ENCODE measurements around the gene SAE1.
"Not testable (repeated sequence)": the region's sequence is repeated elsewhere in the genome, so short reads cannot be mapped to it uniquely, and the experiment has no call there.

SAE1 gene

DNA sequence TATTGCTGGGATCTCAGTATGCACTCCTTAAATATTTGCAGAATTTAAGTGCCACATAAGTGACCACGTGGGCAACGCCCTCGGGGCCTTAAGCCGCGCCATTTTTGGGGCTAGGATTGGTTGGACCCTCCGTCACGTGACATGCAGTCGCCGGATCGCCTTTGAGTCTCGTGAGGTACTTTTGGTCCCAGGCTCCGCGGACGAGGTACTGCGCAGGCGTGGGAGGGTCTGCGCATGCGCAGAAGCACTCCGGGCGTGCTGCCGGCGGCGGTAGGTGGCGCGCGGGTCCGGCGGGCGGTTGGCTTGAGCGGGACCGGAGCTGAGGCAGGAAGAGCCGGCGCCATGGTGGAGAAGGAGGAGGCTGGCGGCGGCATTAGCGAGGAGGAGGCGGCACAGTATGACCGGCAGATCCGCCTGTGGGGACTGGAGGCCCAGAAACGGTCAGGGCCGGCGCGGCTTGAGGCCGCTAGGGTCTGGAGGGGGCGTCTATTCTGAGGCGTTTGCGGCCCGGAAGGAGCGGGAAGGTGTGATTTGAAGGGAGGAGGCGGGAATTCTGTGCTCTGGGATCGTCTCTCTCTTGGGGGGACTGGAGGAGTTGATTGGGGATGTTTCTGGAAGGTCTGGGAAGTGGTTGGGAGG lies at the start of gene SAE1:
Gene SAE1 (plus strand): TSS at position 247 of the 639 bp plus-strand sequence. CDS start 96 bp downstream, at position 343.
- peak; percentile 95 to 96 for DNase-seq (ENCODE audit: low read depth in 2 of 2)

GRCh38 chr19:47081095-47081494 lies 49.5 kb upstream of the SAE1 start:
- DNase-seq (ENCODE audit: low read depth in 2 of 2), result no peak

DNA sequence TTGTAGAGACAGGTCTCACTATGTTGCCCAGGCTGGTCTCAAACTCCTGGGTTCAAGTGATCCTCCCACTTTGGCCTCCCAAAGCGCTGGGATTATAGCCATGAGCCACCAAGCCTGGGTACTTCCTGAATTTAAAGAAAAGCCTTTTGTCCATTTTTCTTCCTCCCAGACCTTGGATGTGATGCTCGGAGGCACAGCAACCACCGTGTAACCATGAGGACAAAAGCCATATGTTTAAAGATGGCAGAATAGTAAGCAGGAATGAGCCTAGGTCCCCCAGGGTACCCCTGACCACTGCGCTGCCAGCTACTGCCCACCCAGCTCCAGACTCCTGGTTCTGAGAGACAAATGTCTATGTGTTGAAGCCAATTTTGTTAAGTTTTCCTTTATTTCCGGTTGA lies 48.1 kb upstream of the SAE1 start:
- no peak for DNase-seq (ENCODE audit: low read depth in 2 of 2)

GRCh38 chr19:47084879-47085439 lies 45.7 kb upstream of the SAE1 start:
- no peak for DNase-seq (ENCODE audit: low read depth in 2 of 2)

GRCh38 chr19:47086280-47086679 lies 44.4 kb upstream of the SAE1 start:
- no peak for DNase-seq (ENCODE audit: low read depth in 2 of 2)

DNA sequence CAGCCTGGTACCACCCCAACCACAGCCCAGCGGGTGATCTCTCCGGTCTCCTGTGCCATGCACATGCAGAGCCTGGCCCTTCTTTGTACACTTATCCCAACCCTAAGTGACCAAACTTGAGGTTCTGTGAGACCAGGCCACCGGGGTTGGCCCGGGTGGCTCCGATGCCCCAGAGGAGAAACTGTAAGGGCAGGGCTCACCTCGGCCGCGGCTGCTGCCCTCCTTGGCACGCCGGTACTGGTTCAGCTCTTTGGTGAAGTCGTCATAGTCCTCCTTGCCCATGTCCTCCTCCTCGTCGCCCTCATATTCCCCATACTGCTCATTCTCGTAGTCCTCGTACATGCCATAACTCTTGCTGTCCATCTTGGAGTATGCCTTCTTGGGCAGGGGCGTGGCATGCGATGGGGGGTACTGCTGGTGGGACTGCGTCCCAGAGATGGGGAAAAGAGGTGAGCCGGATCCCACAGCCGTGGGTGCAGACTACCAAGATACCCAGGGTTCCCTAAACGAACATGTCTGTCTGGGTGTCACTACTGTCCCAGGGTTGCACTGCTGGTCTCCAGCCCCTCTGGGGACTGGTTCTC lies 40.8 kb upstream of the SAE1 start:
- DNase-seq (ENCODE audit: low read depth in 2 of 2), result no peak

GRCh38 chr19:47093254-47093653 lies 37.4 kb upstream of the SAE1 start:
- DNase-seq (ENCODE audit: low read depth in 2 of 2), result no peak

DNA sequence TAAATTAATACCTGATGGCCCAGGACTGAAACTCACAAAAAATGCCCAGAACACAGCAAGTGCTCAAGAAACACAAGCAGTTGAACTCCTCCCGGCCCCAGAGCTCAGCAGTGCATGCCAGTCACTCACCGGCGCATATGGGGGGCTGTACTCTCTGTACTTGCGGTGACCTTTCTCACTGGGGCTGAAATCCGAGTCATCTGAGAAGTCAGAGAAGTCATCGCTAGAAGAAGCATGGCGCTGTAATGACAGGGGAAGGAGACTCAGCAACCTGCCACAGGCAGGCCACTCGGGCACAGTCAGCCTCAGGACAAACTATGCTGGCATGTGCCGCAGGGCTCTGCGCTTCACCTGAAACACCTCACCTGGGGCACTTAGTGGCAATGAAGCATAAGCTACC lies 36.8 kb upstream of the SAE1 start:
- DNase-seq (ENCODE audit: low read depth in 2 of 2), result no peak

DNA sequence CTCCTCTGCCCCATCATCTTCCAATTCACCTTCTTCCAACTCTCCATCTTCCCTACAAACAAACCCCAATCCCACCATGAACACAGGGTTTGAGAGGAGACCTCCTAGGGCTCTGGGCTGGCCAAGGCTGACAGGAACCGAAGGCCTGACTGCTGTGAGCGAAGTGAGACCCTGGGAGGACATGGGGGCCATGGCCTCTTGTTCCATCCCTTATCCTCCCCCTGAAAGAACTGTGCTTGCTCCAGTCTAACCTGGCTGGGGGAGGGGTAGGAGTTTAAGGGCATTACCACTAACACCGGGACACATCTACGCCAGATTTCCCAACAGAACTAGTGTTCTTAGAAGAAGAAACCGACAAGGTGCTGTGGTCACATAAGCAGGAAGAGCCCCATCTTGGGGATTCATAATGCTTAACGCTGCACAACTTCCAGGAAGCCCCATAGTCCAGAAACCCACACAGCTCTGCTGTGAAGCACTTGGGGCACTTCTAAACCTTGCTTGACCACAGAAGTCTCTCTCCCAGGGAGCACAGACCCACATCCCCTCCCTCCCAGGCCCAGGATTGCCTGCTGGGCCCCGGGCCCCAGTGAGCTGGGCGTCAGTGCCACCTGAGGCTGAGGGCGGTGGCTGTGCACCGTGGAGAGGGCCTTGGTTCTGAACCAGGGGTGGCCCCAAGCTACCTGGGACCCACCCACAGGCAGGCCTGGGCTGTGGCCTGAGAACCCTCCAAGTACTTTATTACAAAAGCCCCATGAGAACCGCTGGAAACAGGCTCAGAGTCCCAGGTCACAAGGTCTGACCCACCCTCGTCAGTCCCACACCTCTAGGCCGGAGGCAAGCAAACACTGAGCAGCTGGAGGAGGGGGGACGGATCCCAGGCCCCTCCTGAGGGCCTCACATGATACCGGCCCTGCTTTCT lies 35.8 kb upstream of the SAE1 start:
- no peak for DNase-seq (ENCODE audit: low read depth in 2 of 2)

- DNase-seq (ENCODE audit: low read depth in 2 of 2), result no peak
Measured at GRCh38 chr19:47095476-47096099, 35.0 kb upstream of the SAE1 start.

DNA sequence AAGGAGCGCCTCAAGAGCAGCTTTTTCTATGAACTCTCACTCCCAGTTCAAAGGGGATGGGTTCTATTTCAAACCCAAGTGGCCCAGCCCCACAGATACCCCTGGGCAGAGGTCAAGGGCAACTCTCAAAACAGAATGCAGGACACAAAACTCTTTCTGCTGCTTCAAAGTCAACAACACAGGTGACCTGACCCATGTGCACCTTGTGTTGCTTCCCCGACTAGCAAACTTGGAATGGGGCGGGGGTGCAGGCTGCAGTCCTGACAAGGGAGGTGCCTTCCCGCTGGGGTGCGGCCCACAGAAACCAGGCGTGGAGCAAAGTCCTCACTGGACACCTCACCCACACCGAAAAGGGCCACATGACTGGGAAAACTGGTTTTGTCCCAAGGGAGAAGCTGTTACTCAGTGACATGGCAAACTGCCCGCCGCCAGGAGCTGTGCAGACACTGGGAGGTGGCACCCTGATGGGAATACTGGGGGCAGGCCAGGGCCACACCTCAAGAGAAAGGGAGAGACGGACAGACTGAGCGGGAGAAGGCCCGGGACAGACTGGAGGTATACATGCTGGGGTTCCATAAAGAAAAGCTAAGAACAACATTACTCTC lies 34.4 kb upstream of the SAE1 start:
- no peak for DNase-seq (ENCODE audit: low read depth in 2 of 2)

DNA sequence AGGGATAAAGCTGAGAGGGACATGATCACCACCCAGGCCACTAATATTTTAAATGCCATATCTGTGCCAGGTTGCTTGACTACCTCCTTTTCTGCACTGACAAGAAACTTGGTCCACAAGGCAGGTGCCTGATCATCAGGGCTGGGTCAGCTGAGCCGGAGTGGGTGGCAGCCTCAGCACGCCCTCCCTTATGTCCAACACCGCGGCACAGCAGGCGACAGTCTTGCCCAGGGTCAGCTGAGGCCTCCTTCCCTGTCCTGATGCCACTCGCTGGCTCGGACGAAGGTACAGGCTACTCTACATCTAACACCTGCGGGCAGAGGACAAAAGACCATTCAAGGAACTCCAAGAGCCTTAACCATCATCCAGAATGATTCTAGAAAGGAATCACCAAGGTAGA lies 33.9 kb upstream of the SAE1 start:
- DNase-seq (ENCODE audit: low read depth in 2 of 2), result no peak

- no peak for DNase-seq (ENCODE audit: low read depth in 2 of 2)
Measured at GRCh38 chr19:47097396-47098201, 33.0 kb upstream of the SAE1 start.

DNA sequence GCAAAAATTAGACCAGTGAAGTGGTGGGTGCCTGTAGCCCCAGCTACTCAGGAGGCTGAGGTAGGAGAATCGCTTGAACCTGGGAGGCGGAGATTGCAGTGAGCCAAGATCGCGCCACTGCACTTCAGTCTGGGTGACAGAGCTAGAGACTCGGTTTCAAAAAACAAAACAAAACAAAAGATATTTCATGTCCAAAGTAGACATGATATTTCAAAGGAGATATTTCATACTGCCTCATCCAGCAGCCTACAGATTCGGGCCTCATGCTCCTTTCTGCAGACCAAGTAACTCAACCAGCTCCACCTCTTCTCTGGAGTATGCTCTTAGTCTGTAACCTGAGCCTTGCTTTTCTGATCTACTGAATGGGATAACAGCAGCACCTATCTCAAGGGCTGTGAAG lies 32.0 kb upstream of the SAE1 start:
- no peak for DNase-seq (ENCODE audit: low read depth in 2 of 2)

GRCh38 chr19:47099576-47100050 lies 31.0 kb upstream of the SAE1 start:
- no peak for DNase-seq (ENCODE audit: low read depth in 2 of 2)

DNA sequence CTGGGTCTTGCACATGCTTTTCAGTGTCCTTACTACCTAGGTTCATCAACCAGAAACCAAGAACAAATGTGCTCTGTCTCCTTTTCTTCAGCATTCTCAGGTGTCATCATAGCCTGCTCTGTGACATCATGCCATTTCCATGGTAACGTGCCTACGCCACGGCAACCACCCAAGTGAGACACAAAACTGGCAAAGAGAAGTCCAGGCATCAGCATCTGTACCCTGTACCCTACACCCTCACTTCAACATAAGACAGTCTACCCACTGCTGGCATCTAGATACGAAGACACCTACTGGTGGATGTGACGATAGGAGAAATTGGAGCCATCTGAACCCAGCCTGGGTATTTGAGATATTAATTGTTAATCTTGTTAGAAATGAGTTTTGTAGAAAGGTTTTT lies 30.3 kb upstream of the SAE1 start:
- DNase-seq (ENCODE audit: low read depth in 2 of 2), result no peak

- not testable (repeated sequence) for DNase-seq (ENCODE audit: low read depth in 2 of 2)
Measured at GRCh38 chr19:47101116-47101515, 29.5 kb upstream of the SAE1 start.

DNA sequence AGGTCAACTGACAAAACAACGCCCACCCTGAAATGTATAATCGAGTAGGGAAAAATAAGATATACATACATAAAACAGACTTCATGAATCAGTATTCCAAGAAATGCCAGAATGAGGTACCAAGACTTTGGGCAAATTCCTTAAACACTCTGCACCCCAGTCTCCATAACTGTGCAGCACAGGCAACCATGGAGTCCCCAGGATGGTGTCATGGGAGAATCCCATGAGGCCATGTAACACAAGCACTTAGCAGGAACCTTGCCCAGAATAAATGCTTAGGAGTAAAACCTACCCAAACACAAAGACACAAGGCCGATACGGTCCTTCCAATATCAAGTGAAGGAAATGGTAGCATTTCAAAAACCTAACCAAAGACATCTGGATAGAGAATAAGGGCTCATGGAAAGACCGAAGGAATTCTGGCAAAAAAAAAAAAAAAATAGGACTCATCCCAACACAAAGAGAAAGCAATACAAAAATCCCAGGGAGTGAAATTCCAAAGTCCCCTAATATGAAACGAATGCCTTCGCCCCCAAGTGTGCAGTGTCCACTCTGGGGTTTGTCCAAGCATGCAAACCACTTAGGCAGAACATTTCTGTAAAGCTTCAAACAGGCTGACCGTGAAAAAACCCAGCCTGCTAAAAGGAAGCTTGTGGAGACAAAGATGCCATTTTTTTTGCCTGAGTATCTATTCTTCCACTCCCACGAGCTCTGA lies 28.1 kb upstream of the SAE1 start:
- DNase-seq (ENCODE audit: low read depth in 2 of 2), result no peak

DNA sequence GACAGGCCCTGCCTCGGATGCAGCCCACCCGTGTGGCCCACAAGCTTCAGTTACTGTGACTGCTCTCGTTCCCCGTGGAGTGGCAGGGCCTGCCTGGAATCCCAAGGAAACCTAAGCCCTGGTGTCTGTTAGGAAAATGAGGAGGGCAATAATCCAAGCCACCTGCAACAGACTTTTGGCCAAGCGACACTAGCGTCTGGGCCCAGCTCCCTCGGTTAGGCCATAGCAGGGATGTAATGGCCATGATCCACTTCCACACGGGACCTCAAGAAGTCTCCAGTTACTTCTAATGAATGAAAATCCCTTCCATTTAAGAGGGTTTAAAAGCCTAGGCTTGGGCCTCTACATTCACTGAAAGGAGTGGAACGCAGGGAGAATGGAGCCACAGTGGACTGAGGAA lies 26.0 kb upstream of the SAE1 start:
- DNase-seq (ENCODE audit: low read depth in 2 of 2), result no peak

DNA sequence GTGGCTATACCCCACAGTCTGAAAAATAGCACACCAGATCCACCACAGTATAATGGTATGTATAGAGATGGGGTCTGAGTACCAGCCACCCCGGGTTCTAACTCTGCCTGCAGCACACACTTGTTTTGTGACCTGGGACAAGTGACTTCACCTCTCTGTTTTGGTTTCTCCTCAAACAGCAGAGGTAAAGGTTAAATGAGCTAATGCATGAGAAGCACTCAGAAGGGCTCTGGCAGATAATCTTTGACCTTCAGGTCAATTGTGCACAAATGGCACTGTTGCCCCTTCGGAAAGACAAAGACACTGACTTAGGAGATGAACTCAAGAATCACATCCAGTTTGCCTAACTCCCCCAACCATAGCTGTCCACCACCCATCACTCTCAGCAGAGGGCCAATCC lies 24.8 kb upstream of the SAE1 start:
- no peak for DNase-seq (ENCODE audit: low read depth in 2 of 2)

All from fibroblast of skin of left biceps (primary cell).